GM18861 (cell line): ENCODE data around the gene EIF3K.

Experiments
- ATAC-seq: cut with Tn5 transposase; IDR thresholded peaks from one replicate; pipeline ENCODE4 v1.9.1; 2021; ENCODE audit not compliant: unreplicated experiment

The EIF3K gene

GRCh38 chr19:38665950-38666662 lies 47.1 kb downstream of the EIF3K start:
- no peak for ATAC-seq

- no peak for ATAC-seq
Observed at GRCh38 chr19:38666663-38667511, 47.9 kb downstream of the EIF3K start.

GRCh38 chr19:38667661-38668171 lies 48.7 kb downstream of the EIF3K start:
- ATAC-seq, result no peak

- no peak for ATAC-seq
Observed at GRCh38 chr19:38669552-38669951, 50.6 kb downstream of the EIF3K start.

- ATAC-seq, result no peak
Observed at GRCh38 chr19:38670921-38671398, 52.0 kb downstream of the EIF3K start.

GRCh38 chr19:38671654-38672053 lies 52.7 kb downstream of the EIF3K start:
- ATAC-seq, result no peak

GRCh38 chr19:38673030-38673429 lies 54.0 kb downstream of the EIF3K start:
- no peak for ATAC-seq

GRCh38 chr19:38674388-38675171 lies 55.6 kb downstream of the EIF3K start:
- no peak for ATAC-seq

GRCh38 chr19:38675611-38676010 lies 56.6 kb downstream of the EIF3K start:
- ATAC-seq, result no peak

GRCh38 chr19:38676023-38676877 lies 57.3 kb downstream of the EIF3K start:
- no peak for ATAC-seq

- ATAC-seq, result no peak
Observed at GRCh38 chr19:38676878-38677646, 58.1 kb downstream of the EIF3K start.

GRCh38 chr19:38678217-38678890 lies 59.4 kb downstream of the EIF3K start:
- ATAC-seq, result no peak

GRCh38 chr19:38678891-38679494 lies 60.0 kb downstream of the EIF3K start:
- ATAC-seq, result no peak

- no peak for ATAC-seq
Observed at GRCh38 chr19:38679839-38680238, 60.9 kb downstream of the EIF3K start.

- ATAC-seq, result no peak
Observed at GRCh38 chr19:38682195-38682867, 63.3 kb downstream of the EIF3K start.

- no peak for ATAC-seq
Observed at GRCh38 chr19:38682872-38683392, 63.9 kb downstream of the EIF3K start.

- ATAC-seq, result no peak
Observed at GRCh38 chr19:38683393-38684077, 64.5 kb downstream of the EIF3K start.
